ENCODE data around the gene EPB41L3.

Gene EPB41L3

DNA sequence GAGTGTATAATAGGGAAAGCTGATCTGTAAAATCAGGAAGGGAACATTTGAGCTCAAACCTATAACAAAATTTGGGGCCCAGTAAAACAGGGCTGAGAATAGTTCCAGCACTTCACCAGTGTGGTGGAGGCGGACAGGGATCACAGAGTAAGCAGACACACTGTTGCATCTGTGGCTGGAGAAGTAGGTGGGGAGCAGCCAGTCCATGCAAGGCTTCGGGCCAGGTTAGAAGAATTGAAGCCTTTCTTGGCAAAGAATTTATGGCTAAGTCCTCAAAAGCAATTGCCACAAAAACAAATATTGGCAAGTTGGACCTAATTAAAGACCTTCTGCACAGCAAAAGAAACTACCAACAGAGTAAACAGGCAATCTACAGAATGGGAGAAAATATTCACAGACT lies 154.4 kb downstream of the EPB41L3 start:
- TF ChIP-seq EP300 (IDR thresholded peaks at IDR 0.05; ENCODE audit: borderline replicate concordance): no peak
- TF ChIP-seq CREB1 (IDR thresholded peaks at IDR 0.05; ENCODE audit: low read depth): no peak
- TF ChIP-seq EGR1 (IDR thresholded peaks at IDR 0.05): no peak
- TF ChIP-seq YY1 (IDR thresholded peaks at IDR 0.05; ENCODE audit: low read depth): no peak
- TF ChIP-seq, protein P1, sequence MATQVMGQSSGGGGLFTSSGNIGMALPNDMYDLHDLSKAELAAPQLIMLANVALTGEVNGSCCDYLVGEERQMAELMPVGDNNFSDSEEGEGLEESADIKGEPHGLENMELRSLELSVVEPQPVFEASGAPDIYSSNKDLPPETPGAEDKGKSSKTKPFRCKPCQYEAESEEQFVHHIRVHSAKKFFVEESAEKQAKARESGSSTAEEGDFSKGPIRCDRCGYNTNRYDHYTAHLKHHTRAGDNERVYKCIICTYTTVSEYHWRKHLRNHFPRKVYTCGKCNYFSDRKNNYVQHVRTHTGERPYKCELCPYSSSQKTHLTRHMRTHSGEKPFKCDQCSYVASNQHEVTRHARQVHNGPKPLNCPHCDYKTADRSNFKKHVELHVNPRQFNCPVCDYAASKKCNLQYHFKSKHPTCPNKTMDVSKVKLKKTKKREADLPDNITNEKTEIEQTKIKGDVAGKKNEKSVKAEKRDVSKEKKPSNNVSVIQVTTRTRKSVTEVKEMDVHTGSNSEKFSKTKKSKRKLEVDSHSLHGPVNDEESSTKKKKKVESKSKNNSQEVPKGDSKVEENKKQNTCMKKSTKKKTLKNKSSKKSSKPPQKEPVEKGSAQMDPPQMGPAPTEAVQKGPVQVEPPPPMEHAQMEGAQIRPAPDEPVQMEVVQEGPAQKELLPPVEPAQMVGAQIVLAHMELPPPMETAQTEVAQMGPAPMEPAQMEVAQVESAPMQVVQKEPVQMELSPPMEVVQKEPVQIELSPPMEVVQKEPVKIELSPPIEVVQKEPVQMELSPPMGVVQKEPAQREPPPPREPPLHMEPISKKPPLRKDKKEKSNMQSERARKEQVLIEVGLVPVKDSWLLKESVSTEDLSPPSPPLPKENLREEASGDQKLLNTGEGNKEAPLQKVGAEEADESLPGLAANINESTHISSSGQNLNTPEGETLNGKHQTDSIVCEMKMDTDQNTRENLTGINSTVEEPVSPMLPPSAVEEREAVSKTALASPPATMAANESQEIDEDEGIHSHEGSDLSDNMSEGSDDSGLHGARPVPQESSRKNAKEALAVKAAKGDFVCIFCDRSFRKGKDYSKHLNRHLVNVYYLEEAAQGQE (IDR thresholded peaks at IDR 0.05; ENCODE audit: low read depth): no peak
- TF ChIP-seq ZBTB7A (IDR thresholded peaks at IDR 0.05; ENCODE audit: low read depth): no peak
- no peak for TF ChIP-seq CEBPB (IDR thresholded peaks at IDR 0.05)
- TF ChIP-seq NFIC (IDR thresholded peaks at IDR 0.05): no peak
- TF ChIP-seq, protein P2, sequence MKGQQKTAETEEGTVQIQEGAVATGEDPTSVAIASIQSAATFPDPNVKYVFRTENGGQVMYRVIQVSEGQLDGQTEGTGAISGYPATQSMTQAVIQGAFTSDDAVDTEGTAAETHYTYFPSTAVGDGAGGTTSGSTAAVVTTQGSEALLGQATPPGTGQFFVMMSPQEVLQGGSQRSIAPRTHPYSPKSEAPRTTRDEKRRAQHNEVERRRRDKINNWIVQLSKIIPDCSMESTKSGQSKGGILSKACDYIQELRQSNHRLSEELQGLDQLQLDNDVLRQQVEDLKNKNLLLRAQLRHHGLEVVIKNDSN (IDR thresholded peaks at IDR 0.05): no peak
- TF ChIP-seq RAD21 (IDR thresholded peaks at IDR 0.05; ENCODE audit: low read depth): no peak
- no peak for TF ChIP-seq TEAD4 (IDR thresholded peaks at IDR 0.05)
- TF ChIP-seq FOXM1 (IDR thresholded peaks at IDR 0.05; ENCODE audit: borderline replicate concordance, low read depth): no peak
- TF ChIP-seq TCF12 (IDR thresholded peaks at IDR 0.05; ENCODE audit: low read depth): no peak
- no peak for TF ChIP-seq TAF1 (IDR thresholded peaks at IDR 0.05; ENCODE audit: low read depth)
- TF ChIP-seq, protein P3, sequence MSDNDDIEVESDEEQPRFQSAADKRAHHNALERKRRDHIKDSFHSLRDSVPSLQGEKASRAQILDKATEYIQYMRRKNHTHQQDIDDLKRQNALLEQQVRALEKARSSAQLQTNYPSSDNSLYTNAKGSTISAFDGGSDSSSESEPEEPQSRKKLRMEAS (IDR thresholded peaks at IDR 0.05): no peak

DNA sequence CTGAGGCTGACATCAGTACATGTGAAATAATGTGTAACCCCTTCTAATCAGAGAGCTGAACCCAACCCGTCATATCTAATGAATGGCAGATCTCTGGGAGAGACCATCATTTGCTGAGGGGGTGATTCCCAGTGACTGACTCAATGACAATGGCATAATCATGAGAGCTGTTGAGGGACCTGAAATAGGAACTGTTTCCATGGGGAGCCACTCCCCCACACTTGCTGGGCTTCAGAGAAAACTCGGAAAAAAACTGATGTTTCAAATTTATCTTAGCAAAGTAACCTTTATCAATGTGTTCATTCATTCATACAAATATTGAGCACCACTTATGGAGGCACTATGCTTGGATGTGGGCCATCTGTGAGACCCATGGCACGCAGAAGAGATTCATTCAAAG lies 154.9 kb downstream of the EPB41L3 start:
- no peak for TF ChIP-seq TCF12 (IDR thresholded peaks at IDR 0.05; ENCODE audit: low read depth)
- no peak for TF ChIP-seq EGR1 (IDR thresholded peaks at IDR 0.05)
- TF ChIP-seq RAD21 (IDR thresholded peaks at IDR 0.05; ENCODE audit: low read depth): no peak
- TF ChIP-seq, protein P2 (IDR thresholded peaks at IDR 0.05): no peak
- no peak for TF ChIP-seq FOXM1 (IDR thresholded peaks at IDR 0.05; ENCODE audit: borderline replicate concordance, low read depth)
- no peak for TF ChIP-seq YY1 (IDR thresholded peaks at IDR 0.05; ENCODE audit: low read depth)
- TF ChIP-seq, protein P3 (IDR thresholded peaks at IDR 0.05): no peak
- no peak for TF ChIP-seq ZBTB7A (IDR thresholded peaks at IDR 0.05; ENCODE audit: low read depth)
- no peak for TF ChIP-seq CEBPB (IDR thresholded peaks at IDR 0.05)
- no peak for TF ChIP-seq EP300 (IDR thresholded peaks at IDR 0.05; ENCODE audit: borderline replicate concordance)
- no peak for TF ChIP-seq TAF1 (IDR thresholded peaks at IDR 0.05; ENCODE audit: low read depth)

DNA sequence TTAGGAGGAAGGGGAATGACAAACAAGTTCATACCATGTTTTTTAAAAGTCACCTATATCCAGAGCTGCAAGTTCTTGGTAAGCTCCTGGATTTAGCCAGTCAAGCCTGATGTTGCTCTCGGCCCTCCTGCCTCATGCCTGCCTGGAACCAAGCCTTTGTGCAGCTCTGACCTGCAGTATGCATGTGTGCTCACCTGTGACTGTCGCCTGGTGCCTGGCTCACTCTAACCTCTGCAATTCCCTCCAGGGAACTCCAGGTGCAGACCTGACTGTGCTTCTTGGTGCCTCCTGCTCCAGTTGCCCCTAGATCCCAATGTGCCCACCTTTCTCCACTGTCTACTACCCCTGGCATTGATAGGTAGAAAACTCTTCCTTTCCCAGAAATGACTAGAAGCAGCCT lies 163.2 kb downstream of the EPB41L3 start:
- TF ChIP-seq, protein P2 (IDR thresholded peaks at IDR 0.05): no peak
- TF ChIP-seq EGR1 (IDR thresholded peaks at IDR 0.05): no peak
- no peak for TF ChIP-seq TCF12 (IDR thresholded peaks at IDR 0.05; ENCODE audit: low read depth)

DNA sequence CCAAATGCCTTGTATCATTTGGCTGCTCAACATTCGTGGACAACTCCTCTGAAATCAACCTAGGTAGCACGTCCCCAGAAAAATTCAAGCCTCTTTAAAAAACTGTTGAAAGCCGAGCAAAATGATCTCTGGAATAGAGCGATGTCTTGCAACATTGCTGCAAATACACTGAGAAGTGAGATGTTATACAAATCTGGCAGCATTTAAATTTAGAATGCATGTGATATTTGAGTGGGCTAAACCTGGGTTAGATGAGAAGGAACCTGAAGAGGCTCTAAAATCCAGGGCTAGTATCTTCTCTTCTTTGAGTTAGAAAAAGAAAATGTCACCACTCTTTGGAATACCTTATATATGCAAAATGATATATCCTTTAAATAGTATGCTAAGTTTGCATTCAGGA lies 166.8 kb downstream of the EPB41L3 start:
- no peak for TF ChIP-seq EP300 (IDR thresholded peaks at IDR 0.05; ENCODE audit: borderline replicate concordance)
- TF ChIP-seq FOXM1 (IDR thresholded peaks at IDR 0.05; ENCODE audit: borderline replicate concordance, low read depth): no peak
- no peak for TF ChIP-seq ZBTB7A (IDR thresholded peaks at IDR 0.05; ENCODE audit: low read depth)
- TF ChIP-seq, protein P1 (IDR thresholded peaks at IDR 0.05; ENCODE audit: low read depth): no peak
- no peak for TF ChIP-seq TEAD4 (IDR thresholded peaks at IDR 0.05)
- no peak for TF ChIP-seq NFIC (IDR thresholded peaks at IDR 0.05)

DNA sequence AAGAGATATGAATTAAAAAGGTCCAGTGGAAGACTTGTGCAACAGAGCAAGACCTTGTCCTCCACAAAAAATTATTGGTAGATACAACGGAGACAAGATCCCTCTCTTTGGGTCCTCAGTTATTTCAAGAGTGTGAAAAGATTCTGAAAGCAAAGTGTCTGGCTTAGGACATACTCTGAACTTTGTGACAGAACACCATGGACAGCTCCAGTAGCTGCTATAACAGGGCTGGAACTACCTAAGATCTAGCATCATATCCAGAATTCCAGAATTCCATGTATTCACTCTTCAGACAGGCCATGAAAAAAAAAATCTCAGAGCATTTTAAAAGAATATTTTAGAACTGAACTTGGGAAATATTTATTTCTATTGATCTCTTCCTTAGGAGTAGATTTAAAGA lies 173.5 kb downstream of the EPB41L3 start:
- TF ChIP-seq TCF12 (IDR thresholded peaks at IDR 0.05; ENCODE audit: low read depth): no peak
- no peak for TF ChIP-seq ZBTB7A (IDR thresholded peaks at IDR 0.05; ENCODE audit: low read depth)
- no peak for TF ChIP-seq TEAD4 (IDR thresholded peaks at IDR 0.05)
- TF ChIP-seq, protein P1 (IDR thresholded peaks at IDR 0.05; ENCODE audit: low read depth): peak; percentile 60; the same call in 1 of the 2 replicates
- no peak for TF ChIP-seq YY1 (IDR thresholded peaks at IDR 0.05; ENCODE audit: low read depth)
- TF ChIP-seq, protein P3 (IDR thresholded peaks at IDR 0.05): no peak
- TF ChIP-seq, protein P2 (IDR thresholded peaks at IDR 0.05): no peak

Data from Ishikawa (cell line).